ENCODE results near the gene ADH1B.
"Not testable (repeated sequence)": the region's sequence is repeated elsewhere in the genome, so short reads cannot be mapped to it uniquely, and the experiment has no call there.

ADH1B gene

DNA sequence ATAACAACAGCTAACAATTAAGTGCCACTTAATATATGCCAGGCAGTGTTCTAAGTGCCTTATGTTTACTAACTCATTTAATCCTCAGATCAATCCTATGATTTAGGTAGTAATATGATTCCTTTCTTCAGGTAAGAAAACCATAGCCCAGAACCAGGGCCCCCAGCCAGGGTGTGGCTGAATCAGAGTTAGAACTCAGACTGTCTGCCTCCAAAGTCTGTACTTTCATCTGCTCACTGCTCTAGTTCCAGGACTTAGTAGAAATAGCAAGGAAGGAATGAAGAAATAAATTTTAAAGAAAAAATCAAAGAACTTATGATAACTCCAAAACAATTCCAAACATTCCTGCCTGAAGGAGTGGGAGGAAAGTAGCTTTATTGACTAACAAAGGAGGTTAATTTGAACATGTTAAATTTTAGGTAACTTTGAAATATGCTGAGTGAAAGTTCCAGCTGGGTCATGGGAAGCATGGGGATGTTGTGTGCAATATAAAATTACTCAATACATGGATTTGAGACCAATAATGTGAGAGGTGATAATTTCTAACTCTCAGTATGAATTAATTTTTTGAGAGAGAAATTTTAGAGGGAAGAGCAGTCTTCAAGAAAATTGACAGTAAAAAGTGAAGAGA is 40.2 kb upstream of the ADH1B start:
- Histone ChIP-seq H3K36me3 (ENCODE audit: low read depth) (no peaks in the 10 kb centered on the region), H3K4me1 (ENCODE audit: insufficient read depth, poor library complexity, severe bottlenecking) (no peaks in the 10 kb centered on the region), H3K27me3 (ENCODE audit: insufficient read depth, poor library complexity, severe bottlenecking) (peaks cover 3% of the 10 kb centered on the region), H3K4me3 (ENCODE audit: severe bottlenecking) (no peak overlapping the region), H3K27ac (ENCODE audit: poor library complexity, severe bottlenecking) (no peak overlapping the region), H3K9me3 (ENCODE audit: severe bottlenecking) (peaks cover 3% of the 10 kb centered on the region)
- TF ChIP-seq, protein P1, sequence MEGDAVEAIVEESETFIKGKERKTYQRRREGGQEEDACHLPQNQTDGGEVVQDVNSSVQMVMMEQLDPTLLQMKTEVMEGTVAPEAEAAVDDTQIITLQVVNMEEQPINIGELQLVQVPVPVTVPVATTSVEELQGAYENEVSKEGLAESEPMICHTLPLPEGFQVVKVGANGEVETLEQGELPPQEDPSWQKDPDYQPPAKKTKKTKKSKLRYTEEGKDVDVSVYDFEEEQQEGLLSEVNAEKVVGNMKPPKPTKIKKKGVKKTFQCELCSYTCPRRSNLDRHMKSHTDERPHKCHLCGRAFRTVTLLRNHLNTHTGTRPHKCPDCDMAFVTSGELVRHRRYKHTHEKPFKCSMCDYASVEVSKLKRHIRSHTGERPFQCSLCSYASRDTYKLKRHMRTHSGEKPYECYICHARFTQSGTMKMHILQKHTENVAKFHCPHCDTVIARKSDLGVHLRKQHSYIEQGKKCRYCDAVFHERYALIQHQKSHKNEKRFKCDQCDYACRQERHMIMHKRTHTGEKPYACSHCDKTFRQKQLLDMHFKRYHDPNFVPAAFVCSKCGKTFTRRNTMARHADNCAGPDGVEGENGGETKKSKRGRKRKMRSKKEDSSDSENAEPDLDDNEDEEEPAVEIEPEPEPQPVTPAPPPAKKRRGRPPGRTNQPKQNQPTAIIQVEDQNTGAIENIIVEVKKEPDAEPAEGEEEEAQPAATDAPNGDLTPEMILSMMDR (IDR thresholded peaks at IDR 0.05; ENCODE audit: poor library complexity, severe bottlenecking) = no peak
- DNase-seq (ENCODE audit: low spot score) (no peak), ATAC-seq (ENCODE audit: low read depth) (no peak)

DNA sequence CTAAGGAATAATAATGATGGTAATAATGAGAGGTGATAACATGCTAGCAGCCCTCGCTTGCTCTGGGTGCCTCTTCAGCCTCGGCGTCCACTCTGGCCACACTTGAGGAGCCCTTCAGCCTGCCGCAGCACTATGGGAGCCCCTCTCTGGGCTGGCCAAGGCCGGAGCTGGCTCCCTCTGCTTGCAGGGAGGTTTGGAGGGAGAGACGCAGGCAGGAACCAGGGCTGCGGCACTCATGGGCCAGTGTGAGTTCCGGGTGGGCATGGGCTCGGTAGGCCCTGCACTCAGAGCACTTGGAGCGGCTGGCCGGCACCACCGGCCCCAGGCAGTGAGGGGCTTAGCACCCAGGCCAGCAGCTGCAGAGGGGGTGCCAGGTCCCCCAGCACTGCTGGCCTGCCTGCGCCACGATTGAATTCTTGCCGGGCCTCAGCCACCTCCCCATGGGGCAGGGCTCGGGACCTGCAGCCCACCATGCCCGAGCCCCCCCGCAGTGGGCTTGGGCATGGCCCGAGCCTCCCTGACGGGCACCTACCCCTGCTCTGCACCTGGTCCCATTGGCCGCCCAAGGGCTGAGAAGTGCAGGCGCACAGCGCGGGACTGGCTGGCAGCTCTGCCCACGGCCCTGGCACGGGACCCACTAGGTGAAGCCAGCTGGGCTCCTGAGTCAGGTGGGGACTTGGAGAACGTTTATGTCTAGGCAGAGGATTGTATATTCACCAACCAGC is 38.4 kb upstream of the ADH1B start:
- Histone ChIP-seq H3K27ac (ENCODE audit: poor library complexity, severe bottlenecking) (no peak overlapping the region), H3K4me3 (ENCODE audit: severe bottlenecking) (no peak overlapping the region), H3K4me1 (ENCODE audit: insufficient read depth, poor library complexity, severe bottlenecking) (no peaks in the 10 kb centered on the region), H3K36me3 (ENCODE audit: low read depth) (no peaks in the 10 kb centered on the region), H3K9me3 (ENCODE audit: severe bottlenecking) (no peaks in the 10 kb centered on the region), H3K27me3 (ENCODE audit: insufficient read depth, poor library complexity, severe bottlenecking) (peaks cover 3% of the 10 kb centered on the region)
- ATAC-seq (ENCODE audit: low read depth) = no peak
- TF ChIP-seq, protein P1 (IDR thresholded peaks at IDR 0.05; ENCODE audit: poor library complexity, severe bottlenecking) = no peak
- no peak for DNase-seq (ENCODE audit: low spot score)

DNA sequence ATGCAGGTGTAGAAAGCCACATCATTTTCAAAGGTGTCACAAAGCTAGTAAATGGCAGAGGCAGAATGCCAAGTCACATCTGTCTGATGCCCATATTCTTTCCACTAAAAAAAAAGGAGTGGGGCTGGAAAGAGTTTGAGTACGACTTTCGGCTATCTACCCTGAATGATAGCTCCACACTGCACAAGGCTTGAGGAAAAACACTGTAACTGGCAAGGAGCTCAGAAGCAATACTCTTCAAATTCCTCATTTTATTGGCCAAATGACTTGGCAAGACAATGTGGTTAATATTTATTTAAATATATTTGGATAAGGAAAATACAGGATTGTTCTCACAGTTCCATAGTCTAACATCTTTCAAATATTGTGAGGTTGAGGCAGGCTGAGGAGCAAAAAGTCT is 36.7 kb upstream of the ADH1B start:
- H3K9me3 ChIP-seq (ENCODE audit: severe bottlenecking) = no peaks in the 10 kb centered on the region
- ATAC-seq (ENCODE audit: low read depth) = no peak
- TF ChIP-seq, protein P1 (IDR thresholded peaks at IDR 0.05; ENCODE audit: poor library complexity, severe bottlenecking) = no peak

DNA sequence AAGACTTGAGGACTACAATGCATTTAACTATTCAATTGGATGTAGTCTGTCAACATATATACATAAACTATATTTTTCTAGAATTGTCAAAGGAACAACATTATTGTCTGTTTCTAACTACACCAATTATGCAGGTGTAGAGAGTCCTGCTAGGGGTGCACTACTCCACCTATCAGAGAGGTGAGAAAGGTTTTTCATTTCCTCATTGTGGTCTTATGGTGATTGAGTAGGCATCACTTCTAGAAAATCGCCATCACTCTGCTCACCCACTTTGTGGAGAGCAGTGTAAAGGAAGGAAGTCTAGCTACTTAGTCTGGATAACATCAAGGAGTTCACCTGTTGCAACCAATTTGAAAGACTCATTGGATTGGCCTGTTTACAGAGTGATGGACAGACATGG is 35.8 kb upstream of the ADH1B start:
- Histone ChIP-seq H3K27me3 (ENCODE audit: insufficient read depth, poor library complexity, severe bottlenecking) (peaks cover 3% of the 10 kb centered on the region), H3K9me3 (ENCODE audit: severe bottlenecking) (no peaks in the 10 kb centered on the region), H3K36me3 (ENCODE audit: low read depth) (no peaks in the 10 kb centered on the region), H3K4me1 (ENCODE audit: insufficient read depth, poor library complexity, severe bottlenecking) (no peaks in the 10 kb centered on the region), H3K4me3 (ENCODE audit: severe bottlenecking) (no peak overlapping the region), H3K27ac (ENCODE audit: poor library complexity, severe bottlenecking) (no peak overlapping the region)
- no peak for DNase-seq (ENCODE audit: low spot score)
- TF ChIP-seq, protein P1 (IDR thresholded peaks at IDR 0.05; ENCODE audit: poor library complexity, severe bottlenecking) = no peak
- ATAC-seq (ENCODE audit: low read depth) = no peak

More for the DNA sequence above, 36.7 kb upstream of the ADH1B start:
- H3K27ac ChIP-seq (ENCODE audit: poor library complexity, severe bottlenecking) = no peak overlapping the region
- no peaks in the 10 kb centered on the region for H3K4me1 ChIP-seq (ENCODE audit: insufficient read depth, poor library complexity, severe bottlenecking)
- DNase-seq (ENCODE audit: low spot score) = no peak
- H3K27me3 ChIP-seq (ENCODE audit: insufficient read depth, poor library complexity, severe bottlenecking) = peaks cover 3% of the 10 kb centered on the region
- H3K4me3 ChIP-seq (ENCODE audit: severe bottlenecking) = no peak overlapping the region
- no peaks in the 10 kb centered on the region for H3K36me3 ChIP-seq (ENCODE audit: low read depth)

DNA sequence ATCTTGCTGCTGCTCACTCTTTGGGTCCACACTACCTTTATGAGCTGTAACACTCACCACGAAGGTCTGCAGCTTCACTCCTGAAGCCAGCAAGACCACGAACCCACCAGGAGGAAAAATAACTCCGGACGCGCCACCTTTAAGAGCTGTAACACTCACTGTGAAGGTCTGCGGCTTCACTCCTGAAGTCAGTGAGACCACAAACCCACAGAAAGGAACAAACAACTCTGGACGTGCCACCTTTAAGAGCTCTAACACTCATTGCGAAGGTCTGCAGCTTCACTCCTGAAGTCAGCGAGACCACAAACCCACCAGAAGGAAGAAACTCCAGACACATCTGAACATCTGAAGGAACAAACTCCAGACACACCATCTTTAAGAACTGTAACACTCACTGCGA is 34.9 kb upstream of the ADH1B start:
- not testable (repeated sequence) for H3K27me3 ChIP-seq (ENCODE audit: insufficient read depth, poor library complexity, severe bottlenecking)

More for the DNA sequence above, 34.9 kb upstream of the ADH1B start:
- H3K4me1 ChIP-seq (ENCODE audit: insufficient read depth, poor library complexity, severe bottlenecking); DNase-seq (ENCODE audit: low spot score); H3K4me3 ChIP-seq (ENCODE audit: severe bottlenecking); H3K36me3 ChIP-seq (ENCODE audit: low read depth); H3K9me3 ChIP-seq (ENCODE audit: severe bottlenecking); ATAC-seq (ENCODE audit: low read depth); H3K27ac ChIP-seq (ENCODE audit: poor library complexity, severe bottlenecking): not testable (repeated sequence)
